Cardiac septum (tissue), 1 donor: ENCODE data around the gene ADAP2. TPM values are rescaled to one million over a fixed set of nuclear protein-coding genes. Genes with fewer than 3 reads are reported as not detected.
"Not testable (repeated sequence)": the region's sequence is repeated elsewhere in the genome, so short reads cannot be mapped to it uniquely, and the experiment has no call there.

Experiments
- DNase-seq: peaks from one replicate; pipeline ENCODE4 v3.0.0-alpha.2; 2020; ENCODE audit warnings: low spot score
- intact Hi-C: fragments of 100-400 bp; cut with DNase I; formaldehyde crosslinking; loops from one replicate; pipeline ENCODE4 v1.14.0; 2022
- total RNA-seq: library from RNA; stranded (reverse); fragmentation: NEBNext Ultra II Directional; extraction: Animal tissue kit (Norgen Biotek cat#: 25700); gene quantifications from one replicate; pipeline ENCODE4 v1.2.1, GENCODE V29; 2021
- donor health status: DM: no; HTN: no; CAD: no.

ADAP2 gene
- total RNA-seq, 1 donor from 2014 or later = 6.8 TPM

DNA sequence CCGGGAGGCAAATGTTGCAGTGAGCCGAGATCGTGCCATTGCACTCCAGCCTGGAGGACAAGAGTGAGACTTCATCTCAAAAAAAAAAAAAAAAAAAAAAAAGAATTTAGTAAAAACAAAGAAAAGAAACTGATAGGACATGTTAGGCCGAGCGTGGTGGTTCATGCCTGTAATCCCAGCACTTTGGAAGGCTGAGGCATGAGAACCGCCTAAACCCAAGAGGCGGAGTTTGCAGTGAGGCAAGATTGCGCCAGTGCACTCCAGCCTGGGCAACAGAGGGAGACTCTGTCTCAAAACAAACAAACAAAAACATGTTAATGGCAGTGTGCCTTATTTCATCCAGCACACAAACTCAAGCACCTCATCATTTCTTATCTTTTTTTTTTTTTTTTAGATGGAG, 42.6 kb downstream of the ADAP2 start:
- DNase-seq, intact Hi-C loops: not testable (repeated sequence)

DNA sequence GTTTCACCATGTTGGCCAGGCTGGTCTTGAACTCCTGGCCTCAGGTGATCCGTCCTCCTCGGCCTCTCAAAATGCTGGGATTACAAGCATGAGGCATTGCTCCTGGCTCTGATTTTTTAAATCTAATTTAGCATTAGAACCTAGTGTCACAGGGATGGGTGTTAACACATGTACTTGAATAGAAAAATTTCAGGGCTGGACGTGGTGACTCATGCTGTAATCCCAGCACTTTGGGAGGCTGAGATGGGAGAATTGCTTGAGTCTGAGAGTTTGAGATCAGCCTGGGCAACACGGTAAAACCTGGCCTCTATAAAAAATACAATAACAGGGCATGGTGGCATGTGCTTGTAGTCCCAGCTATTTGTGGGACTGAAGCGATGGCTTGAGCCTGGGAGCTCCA, 43.1 kb downstream of the ADAP2 start:
- DNase-seq = no peak
- intact Hi-C loops = no loop called here

DNA sequence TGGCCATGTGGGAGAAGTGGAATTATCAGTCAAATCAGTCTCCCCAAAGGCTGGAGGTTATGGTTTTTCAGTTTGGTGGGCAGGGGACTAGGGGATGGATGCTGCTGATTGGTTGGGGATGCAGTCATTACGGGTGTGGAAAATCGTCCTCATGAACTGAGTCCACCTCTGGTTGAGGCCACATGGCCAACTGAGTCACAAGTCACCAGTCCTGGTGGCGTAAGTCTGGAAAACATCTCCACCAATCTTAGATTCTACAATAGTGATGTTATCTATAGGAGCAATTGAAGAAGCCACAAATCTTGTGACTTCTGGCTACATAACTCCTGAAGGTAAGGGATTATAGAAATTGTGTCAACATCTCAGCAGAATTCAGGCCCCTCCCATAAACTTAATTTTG, 43.9 kb downstream of the ADAP2 start:
- intact Hi-C loops = no loop called here

GRCh38 chr17:30967911-30968310, 46.2 kb downstream of the ADAP2 start:
- intact Hi-C loops, DNase-seq: not testable (repeated sequence)

More for the DNA sequence above, 43.9 kb downstream of the ADAP2 start:
- DNase-seq = no peak

GRCh38 chr17:30969989-30970830, 48.5 kb downstream of the ADAP2 start:
- no peak for DNase-seq
- intact Hi-C loops = loop anchor here (5.0 kb wide), 1 partner anchor 63 kb away; the partner anchor contains the start of gene TEFM

DNA sequence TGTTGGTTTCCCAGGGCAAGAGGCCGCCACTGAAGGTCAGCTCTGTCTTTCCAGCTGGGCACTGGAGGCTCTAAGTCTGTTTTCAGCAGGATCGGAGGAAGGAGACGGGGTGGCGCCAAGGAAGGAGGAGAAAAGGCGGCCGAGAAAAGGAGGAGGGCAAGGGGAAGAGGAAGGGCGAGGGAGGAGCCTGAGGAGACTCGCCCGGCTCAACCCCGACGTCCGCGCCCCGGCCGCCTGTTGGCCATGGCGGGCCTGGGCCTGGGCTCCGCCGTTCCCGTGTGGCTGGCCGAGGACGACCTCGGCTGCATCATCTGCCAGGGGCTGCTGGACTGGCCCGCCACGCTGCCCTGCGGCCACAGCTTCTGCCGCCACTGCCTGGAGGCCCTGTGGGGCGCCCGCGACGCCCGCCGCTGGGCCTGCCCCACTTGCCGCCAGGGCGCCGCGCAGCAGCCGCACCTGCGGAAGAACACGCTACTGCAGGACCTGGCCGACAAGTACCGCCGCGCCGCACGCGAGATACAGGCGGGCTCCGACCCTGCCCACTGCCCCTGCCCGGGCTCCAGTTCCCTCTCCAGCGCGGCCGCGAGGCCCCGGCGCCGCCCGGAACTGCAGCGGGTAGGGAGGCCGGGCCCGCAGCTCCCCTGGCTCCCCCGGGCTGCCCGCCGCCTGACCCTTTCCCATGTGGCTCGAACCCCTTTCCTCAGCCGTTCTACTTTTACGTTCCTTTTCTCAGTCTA, 49.3 kb downstream of the ADAP2 start, which contains the start of gene RNF135:
Gene RNF135, plus strand, starts transcription at position 209 of the 737 bp plus-strand sequence. Its CDS starts 35 bp downstream, at position 244.
- intact Hi-C loops = loop anchor here (5.0 kb wide), 1 partner anchor 64 kb away; the partner anchor contains the start of gene TEFM
- DNase-seq = peak; percentile 93

DNA sequence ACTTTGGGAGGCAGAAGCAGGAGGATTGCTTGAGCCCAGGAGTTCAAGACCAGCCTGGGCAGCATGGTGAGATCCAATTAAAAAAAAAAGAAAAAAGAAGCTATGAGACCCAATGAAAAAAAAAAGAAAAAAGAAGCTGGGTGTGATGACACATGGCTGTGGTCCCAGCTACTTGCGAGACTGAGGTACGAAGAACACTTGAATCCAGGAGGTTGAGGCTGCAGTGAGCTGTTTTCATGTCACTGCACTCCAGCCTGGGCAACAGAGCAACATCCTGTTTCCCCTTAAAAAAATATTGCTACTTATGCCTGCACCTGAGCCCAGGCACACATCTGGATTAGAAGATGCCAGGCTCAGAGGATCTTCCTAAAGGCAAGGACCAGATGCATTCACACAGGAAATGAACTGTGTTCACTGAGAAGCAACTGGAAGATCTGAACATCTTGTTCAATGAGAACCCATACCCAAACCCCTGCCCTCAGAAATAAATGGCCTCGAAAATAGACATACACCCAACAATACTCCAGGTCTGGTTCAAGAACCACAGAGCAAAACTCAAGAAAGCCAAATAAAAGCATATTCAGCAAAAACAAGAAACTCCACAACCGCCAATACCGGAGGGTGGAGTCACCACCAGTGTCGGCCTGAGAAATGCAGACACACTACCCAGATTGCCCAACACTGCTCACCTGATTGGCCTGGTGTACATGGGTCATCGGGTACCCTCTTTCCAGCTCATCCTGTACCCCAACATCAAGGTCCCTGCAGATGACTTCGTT, 53.5 kb downstream of the ADAP2 start:
- DNase-seq = no peak
- intact Hi-C loops = no loop called here

DNA sequence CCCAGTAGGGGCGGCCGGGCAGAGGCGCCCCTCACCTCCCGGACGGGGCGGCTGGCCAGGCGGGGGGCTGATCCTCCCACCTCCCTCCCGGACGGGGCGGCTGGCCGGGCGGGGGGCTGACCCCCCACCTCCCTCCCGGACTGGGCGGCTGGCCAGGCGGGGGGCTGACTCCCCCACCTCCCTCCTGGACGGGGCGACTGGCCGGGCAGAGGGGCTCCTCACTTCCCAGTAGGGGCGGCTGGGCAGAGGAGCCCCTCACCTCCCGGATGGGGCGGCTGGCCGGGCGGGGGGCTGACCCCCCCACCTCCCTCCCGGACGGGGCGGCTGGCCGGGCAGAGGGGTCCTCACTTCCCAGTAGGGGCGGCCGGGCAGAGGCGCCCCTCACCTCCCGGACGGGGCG, 58.2 kb downstream of the ADAP2 start:
- intact Hi-C loops, DNase-seq: not testable (repeated sequence)

GRCh38 chr17:30981531-30982519, 60.1 kb downstream of the ADAP2 start:
- no peak for DNase-seq
- intact Hi-C loops = no loop called here

- DNase-seq = no peak
- intact Hi-C loops = no loop called here
Observed at GRCh38 chr17:30982855-30983254, 61.1 kb downstream of the ADAP2 start.

- DNase-seq = no peak
- intact Hi-C loops = no loop called here
Observed at GRCh38 chr17:30990458-30990857, 68.7 kb downstream of the ADAP2 start.

- intact Hi-C loops = no loop called here
- DNase-seq = no peak
Observed at GRCh38 chr17:30992551-30992950, 70.8 kb downstream of the ADAP2 start.

GRCh38 chr17:30995347-30995746, 73.6 kb downstream of the ADAP2 start:
- no peak for DNase-seq
- intact Hi-C loops = no loop called here

GRCh38 chr17:30996486-30996885, 74.7 kb downstream of the ADAP2 start:
- intact Hi-C loops = no loop called here
- DNase-seq = no peak

GRCh38 chr17:30997270-30997669, 75.5 kb downstream of the ADAP2 start:
- DNase-seq = no peak
- intact Hi-C loops = no loop called here

- intact Hi-C loops = no loop called here
- no peak for DNase-seq
Observed at GRCh38 chr17:30997842-30998241, 76.1 kb downstream of the ADAP2 start.

- intact Hi-C loops = no loop called here
- DNase-seq = no peak
Observed at GRCh38 chr17:31002047-31002446, 80.3 kb downstream of the ADAP2 start.

DNA sequence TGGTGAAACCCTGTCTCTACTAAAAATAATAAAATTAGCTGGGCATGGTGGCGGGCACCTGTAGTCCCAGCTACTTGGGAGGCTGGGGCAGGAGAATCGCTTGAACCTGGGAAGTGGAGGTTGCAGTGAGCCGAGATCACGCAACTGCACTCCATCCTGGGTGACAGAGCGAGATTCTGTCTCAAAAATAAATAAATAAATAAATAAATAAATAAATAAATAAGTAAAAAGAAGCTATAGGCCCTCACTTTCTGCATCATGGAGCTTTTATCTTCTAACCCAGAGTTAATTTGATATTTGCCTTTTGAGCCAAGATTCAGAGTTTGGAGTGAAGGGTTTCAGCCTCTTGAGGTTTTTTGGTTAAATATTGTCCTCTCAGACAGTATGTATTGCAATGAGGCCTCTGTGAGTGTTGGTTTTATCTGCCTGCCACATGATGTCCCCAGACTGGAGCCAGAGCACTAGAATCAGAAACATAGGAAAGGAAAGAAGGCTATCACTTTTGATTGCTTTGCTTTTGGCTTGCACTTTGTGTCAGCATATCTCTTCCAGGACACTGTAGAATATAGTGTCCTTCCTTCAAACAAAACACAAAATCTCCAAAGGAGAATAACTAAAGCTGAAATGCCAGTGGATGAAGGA, 81.6 kb downstream of the ADAP2 start:
- intact Hi-C loops = no loop called here
- no peak for DNase-seq
